GM18499 (cell line): ENCODE measurements around the gene SLC22A23.

Experiments
- ATAC-seq: cut with Tn5 transposase; IDR thresholded peaks from one replicate; pipeline ENCODE4 v1.9.1; 2021; ENCODE audit warnings: moderate number of reproducible peaks; ENCODE audit not compliant: insufficient read depth, unreplicated experiment

The SLC22A23 gene

GRCh38 chr6:3293271-3294155 is 163.3 kb downstream of the SLC22A23 start:
- ATAC-seq: no peak

DNA sequence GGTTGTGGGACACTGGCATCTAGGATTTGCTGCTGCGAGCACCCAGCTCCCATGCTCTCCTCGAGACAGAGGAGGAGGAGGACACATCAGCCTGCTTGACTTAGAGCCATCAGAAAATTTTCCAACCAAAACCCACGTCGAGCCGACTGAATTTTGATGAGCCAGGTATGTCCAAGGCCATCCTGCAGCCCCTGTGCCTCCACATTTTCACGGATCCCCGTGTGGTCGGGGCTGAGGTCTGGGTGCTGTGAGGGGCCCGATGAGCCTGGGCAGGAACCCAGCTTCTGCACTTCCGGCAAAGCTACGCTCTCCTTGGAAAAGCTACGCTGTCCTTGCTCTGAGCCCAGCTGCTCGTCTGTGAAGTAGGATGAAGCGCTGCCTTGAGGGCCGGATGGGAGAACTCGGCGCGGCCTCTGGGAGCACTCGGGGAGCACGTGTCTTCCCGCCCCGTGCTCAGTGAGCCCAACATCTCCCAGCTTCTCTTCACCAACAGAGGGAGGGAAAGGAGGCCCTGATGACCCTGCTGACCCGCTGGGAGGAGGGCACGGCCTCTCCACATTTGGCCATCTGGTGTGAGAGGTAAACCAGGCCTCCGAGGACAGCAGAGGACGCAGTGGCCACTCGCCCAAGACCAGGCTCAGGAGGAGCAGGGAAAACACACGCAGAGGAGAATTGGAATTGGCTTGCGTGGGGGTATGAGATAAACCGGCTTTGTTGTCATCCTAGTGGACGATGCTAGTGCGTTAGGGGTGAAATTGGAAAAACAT is 164.2 kb downstream of the SLC22A23 start:
- ATAC-seq: no peak

DNA sequence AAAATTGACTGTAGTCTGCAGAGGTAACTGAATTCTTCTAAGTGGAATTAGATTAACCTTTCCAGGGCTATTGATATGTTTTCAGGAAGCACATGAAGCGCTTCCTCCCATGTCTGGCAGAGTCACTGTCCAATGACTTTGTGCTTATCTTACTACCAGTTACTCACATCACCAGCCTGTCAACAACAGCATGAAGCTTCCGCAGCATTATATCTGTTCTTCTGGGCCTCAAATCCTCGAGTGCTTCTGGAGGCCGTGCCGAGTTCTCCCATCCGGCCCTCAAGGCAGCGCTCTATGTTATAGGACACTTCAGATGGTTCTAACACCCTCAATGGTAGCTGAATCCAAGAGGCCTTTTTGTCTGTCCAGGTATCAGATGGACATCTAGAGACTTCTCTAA is 164.9 kb downstream of the SLC22A23 start:
- ATAC-seq: no peak

GRCh38 chr6:3291346-3291745 is 165.5 kb downstream of the SLC22A23 start:
- no peak for ATAC-seq

DNA sequence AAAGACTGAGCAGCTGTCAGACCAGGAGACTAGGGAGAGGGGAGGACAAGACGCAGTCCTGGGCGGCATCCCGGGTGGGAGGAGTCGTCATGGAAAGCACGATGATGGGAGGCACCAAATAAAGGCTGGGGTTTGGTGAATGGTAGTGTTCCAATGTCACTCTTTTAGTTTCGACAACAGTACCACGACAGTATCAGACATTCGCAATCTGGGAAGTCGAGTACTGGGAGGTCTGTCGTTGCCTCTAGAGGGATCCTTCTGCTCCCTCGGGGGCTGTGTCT is 166.0 kb downstream of the SLC22A23 start:
- no peak for ATAC-seq

DNA sequence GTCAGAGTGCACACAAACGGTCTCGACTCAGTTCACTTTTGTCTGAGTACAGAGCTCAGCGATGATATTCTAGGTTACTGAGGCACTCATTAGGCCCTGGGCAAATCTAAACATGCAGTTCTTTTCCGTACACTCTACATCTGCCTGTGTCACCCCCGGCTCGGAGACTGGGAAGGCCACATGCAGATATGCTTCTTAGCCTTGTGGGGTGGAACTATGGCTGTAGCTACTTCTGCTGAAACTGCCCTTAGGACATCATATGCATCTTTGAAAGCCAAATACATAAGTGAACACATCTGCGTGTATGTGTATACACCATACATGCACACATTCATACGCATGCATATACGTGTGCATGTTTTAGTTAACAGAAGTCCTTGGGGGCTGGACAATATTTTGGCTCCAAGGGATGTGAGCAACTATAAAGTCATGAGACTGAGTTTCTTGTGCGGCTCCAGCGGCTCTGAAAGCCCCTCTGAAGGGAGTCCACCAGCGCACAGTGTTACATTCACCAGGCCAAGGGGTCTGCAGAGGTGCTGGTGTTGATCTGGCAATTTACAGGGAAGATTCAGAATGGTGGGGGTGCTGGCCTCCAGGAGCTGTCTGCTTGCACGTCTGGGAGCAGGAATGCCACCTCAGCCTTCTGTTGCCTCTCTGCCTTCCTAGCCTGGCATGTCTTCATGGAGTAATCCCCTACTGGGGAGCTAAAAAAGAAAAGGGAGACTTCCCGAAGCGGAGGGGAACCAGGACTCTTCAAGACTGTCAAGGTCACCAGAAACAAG is 166.5 kb downstream of the SLC22A23 start:
- ATAC-seq: no peak

GRCh38 chr6:3289664-3290055 is 167.2 kb downstream of the SLC22A23 start:
- no peak for ATAC-seq

DNA sequence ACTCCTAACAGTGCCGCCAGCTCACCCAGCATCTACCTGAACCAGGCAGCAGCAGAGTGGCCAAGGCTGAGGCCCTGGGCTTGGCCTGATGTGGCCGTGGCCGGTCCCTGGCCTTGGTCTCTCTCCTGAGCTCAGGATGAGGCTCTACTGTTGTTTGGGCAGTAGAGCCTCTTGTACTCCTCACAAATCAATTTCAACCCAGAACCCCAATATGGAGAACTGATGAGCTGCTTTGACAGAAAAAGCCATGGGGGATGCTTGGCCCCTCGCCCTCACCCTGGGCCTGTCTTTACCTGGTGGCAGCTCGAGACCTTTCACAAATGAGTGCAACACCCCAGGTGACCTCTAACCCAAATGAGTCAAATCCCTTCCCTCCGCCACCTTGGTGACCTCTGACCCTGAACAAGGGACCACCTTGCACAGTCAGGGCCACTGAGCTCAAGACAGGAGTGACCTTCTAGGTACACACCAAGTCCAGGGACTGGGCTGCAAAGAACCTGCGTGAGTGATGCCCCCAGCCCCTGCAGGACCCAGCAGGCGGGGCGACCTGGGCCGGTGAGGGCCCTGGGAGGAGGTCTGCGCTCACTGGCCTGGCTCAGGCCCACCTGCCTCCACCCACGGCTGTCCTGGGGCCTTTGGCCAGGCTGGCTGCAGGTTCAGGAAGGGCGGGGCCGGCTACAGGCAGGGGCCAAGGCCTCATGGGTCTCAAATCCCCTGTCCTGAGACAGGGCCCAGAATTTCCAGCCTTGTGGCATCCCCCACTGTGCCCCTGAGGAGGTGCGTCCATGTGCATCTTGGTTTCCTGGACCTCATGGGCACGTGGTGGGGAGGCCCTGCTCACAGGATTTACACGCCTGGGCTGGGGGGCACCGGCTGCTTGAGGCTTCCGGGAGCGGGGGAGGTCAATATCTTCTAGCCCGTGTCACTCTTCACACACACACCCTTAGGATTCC is 167.9 kb downstream of the SLC22A23 start:
- no peak for ATAC-seq

- no peak for ATAC-seq
Observed at GRCh38 chr6:3287976-3288707, 168.7 kb downstream of the SLC22A23 start.

DNA sequence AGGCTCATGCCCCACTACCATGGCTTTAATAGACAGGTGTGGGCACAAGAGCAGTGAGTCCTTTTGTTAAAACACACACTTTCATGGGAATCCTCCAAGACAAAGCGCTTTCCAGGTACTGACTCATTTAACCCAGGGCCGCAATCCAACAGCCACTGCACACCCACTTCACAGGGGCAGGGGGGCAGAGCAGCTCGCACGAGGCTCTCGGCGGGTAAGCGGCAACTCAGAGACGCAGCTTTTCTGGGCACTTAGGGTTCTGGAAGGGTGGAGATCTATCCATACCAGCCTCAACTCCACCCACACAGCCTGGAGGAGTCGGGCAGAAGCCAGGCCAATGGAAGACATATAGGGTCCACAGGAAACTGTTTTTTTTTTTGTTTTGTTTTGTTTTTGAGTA is 169.5 kb downstream of the SLC22A23 start:
- no peak for ATAC-seq

DNA sequence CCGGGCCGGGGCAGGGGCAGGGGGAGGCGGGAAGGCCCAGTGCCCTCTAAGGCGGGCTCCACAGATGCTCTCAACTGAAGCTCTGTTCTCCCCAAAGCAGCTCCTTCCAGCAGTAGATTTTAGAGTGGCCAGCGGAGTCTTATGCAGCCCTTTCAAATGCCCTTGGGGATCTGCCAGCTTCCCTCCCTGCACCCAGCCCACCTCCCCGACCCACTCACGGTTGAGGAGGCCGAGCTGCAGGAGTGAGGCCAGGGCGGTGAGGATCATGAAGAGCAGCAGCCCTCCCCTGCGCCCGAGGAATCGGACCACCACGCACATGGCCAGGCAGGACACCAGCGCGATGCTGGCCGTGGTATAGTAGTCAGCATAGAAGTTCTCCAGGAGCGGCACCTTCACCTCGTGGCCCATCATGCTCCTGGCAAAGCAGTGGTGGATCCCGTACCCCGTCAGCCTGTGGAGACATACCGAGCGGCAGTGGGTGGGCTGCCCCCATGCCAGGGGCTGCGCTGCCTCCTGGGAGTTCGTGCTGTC is 170.1 kb downstream of the SLC22A23 start:
- ATAC-seq: no peak

GRCh38 chr6:3285732-3286131 is 171.1 kb downstream of the SLC22A23 start:
- ATAC-seq: no peak

DNA sequence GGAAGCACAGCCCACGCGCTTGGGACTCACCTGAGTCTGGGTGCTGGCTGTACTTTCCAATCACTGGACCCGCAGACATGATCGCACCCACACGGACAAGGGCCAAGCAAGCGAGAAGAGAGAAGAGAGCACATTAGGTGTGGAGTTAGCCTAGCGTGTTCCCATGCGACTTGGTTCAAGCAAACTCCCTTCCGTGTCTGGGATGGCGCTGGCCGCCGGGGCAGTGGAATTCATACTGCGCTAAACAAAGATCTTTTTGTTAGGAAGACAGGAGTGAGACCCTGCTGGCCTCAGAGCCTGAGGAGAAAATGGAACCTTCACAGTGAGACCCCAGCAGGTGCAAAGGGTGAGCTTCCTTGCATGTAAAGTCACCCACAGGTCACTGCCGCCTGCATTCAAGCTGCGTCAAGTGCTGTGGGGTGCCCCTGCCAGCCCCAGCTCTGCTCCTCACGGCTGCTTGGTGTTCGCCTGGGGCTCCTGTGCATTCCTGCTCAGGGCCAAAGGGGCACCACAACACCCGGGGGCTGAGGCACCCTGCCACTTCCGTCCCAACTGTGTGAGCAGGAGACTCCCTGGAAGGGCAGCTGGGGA is 171.7 kb downstream of the SLC22A23 start:
- ATAC-seq: no peak

GRCh38 chr6:3284436-3284876 is 172.4 kb downstream of the SLC22A23 start:
- no peak for ATAC-seq

GRCh38 chr6:3283641-3284435 is 173.0 kb downstream of the SLC22A23 start:
- no peak for ATAC-seq

DNA sequence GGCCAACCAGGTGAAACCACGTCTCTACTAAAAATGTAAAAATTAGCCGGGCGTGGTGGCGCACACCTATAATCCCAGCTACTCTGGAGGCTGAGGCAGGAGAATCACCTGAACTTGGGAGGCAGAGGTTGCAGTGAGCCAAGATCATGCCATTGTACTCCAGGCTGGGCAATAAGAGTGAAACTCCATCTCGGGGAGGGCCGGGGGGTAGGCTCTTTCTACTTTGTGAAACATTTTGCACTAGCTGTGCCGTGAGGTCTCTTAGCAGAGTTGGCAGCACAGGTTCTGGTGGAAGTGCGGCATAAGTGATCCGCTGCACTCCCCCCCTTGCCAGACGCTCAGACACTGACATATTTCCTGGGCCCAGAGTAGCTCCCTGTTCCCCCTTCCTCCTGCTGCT is 173.6 kb downstream of the SLC22A23 start:
- ATAC-seq: no peak

DNA sequence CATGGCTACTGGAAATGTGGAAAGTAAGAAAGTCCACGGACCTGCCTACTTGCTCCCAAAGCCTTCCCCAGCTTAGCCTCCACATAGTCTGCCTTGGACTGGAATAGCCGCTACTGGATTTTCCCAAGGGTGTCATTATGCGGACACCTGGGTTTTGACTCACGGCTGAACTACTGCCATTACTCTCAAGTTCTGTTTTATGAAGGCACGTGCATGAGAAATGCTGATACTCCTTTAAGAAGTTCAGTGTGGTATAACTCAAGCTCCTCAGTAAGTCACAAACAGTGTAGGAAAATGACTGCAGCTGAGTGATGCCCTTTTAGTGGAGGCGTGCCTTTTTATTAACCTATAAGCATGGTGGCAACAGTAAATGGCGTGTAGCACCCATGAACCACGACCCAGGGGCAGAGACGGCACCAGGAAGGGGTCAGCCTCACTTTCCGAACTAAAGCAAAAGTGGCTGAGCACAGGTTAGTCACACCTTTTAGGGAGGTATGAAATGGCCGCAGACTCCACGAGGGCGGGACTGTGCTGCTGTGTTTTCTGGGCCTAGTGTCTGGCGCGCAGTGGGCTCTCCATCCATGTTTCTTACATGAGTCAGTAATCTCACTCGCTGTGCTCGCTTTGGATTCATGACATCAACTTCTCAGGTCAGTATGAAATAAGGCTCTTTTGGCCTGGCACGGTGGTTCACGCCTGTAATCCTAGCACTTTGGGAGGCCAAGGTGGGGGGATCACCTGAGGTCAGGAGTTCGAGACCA is 174.2 kb downstream of the SLC22A23 start:
- ATAC-seq: no peak
